IMR-90 (cell line): ENCODE results near the gene SPTLC2. TPM values are rescaled to one million over a fixed set of nuclear protein-coding genes. Genes with fewer than 3 reads are reported as not detected.

Source experiments
- ATAC-seq: fragments of 200-7000 bp; cut with Tn5 transposase; 2 replicates; pipeline ENCODE4 v1.9.1; 2020; ENCODE audit warnings: low read depth, mild to moderate bottlenecking, moderate library complexity
- BruUV-seq: library from RNA; stranded (reverse); fragments of 400-500 nt; replicated peaks from 2 replicates; lab custom pipeline; 2021; lab: Mats Ljungman, UMichigan
- CTCF ChIA-PET: fragments of 300-600 bp; formaldehyde crosslinking; extraction: SDS; loops from one replicate; lab custom pipeline; 2021; ENCODE audit warnings: antibody characterized with exemption; lab: Yijun Ruan, JAX
- POLR2A ChIA-PET: fragments of 300-600 bp; sonication (Branson Sonifier 250); formaldehyde crosslinking; loops from one replicate; lab custom pipeline; 2022; ENCODE audit warnings: antibody characterized with exemption; ENCODE audit not compliant: unreplicated experiment; lab: Charles Lee
- DNase-seq: peaks from one replicate; pipeline ENCODE4 v3.0.0; 2013
- H2AFZ ChIP-seq: replicated peaks from 2 replicates; pipeline ENCODE3; 2013; ENCODE audit warnings: low read length, mild to moderate bottlenecking; ENCODE audit not compliant: poor library complexity
- H2AK5ac ChIP-seq: 2 replicates; pipeline ENCODE4 v1.6.1; 2013; ENCODE audit warnings: low read depth, low read length, inconsistent platforms
- H2AK9ac ChIP-seq: replicated peaks from 2 replicates; pipeline ENCODE3; 2013; ENCODE audit warnings: mild to moderate bottlenecking, low read depth, low read length, moderate library complexity; ENCODE audit not compliant: poor library complexity
- H2BK120ac ChIP-seq: 2 replicates; pipeline ENCODE4 v1.6.1; 2013; ENCODE audit warnings: low read depth, low read length, inconsistent platforms
- H2BK15ac ChIP-seq: 3 replicates; pipeline ENCODE4 v1.6.1; 2013; ENCODE audit warnings: low read depth, low read length, inconsistent platforms
- H2BK20ac ChIP-seq: 2 replicates; pipeline ENCODE4 v1.6.1; 2013; ENCODE audit warnings: low read depth, mild to moderate bottlenecking, inconsistent platforms, low read length, moderate library complexity
- H2BK5ac ChIP-seq: 2 replicates; pipeline ENCODE4 v1.6.1; 2013; ENCODE audit warnings: mild to moderate bottlenecking, low read depth, low read length, inconsistent platforms; ENCODE audit not compliant: poor library complexity, severe bottlenecking
- H3K14ac ChIP-seq: replicated peaks from 2 replicates; pipeline ENCODE4 v1.6.1; 2013; ENCODE audit warnings: low read depth, low read length, inconsistent platforms
- H3K18ac ChIP-seq: 2 replicates; pipeline ENCODE4 v1.6.1; 2013; ENCODE audit warnings: low read depth, low read length, control low read depth
- H3K23ac ChIP-seq: 2 replicates; pipeline ENCODE4 v1.6.1; 2013; ENCODE audit warnings: low read depth, low read length, inconsistent platforms
- H3K27ac ChIP-seq: 2 replicates; pipeline ENCODE4 v1.5.1; 2013; ENCODE audit warnings: mild to moderate bottlenecking, control low read depth, low read length; ENCODE audit not compliant: insufficient read depth
- H3K27me3 ChIP-seq: 2 replicates; pipeline ENCODE4 v1.6.1; 2013; ENCODE audit warnings: low read length; ENCODE audit not compliant: control insufficient read depth, insufficient read depth
- H3K36me3 ChIP-seq: 2 replicates; pipeline ENCODE4 v1.6.1; 2013; ENCODE audit warnings: low read length, mixed read lengths; ENCODE audit not compliant: control insufficient read depth, insufficient read depth
- H3K4ac ChIP-seq: 2 replicates; pipeline ENCODE4 v1.6.1; 2013; ENCODE audit warnings: low read depth, low read length, inconsistent platforms
- H3K4me1 ChIP-seq: 2 replicates; pipeline ENCODE4 v1.6.1; 2013; ENCODE audit warnings: low read length, mixed read lengths; ENCODE audit not compliant: control insufficient read depth, insufficient read depth
- H3K4me2 ChIP-seq: 2 replicates; pipeline ENCODE4 v1.6.1; 2013; ENCODE audit warnings: low read depth, mild to moderate bottlenecking, control low read depth, low read length, moderate library complexity
- H3K4me3 ChIP-seq: 2 replicates; pipeline ENCODE4 v1.5.1; 2013; ENCODE audit warnings: low read depth, mild to moderate bottlenecking, control low read depth, low read length, moderate library complexity; ENCODE audit not compliant: insufficient read depth
- H3K56ac ChIP-seq: 2 replicates; pipeline ENCODE4 v1.6.1; 2013; ENCODE audit warnings: low read length, inconsistent platforms; ENCODE audit not compliant: insufficient read depth; ENCODE audit errors: extremely low read depth
- H3K79me1 ChIP-seq, 2 experiments: 2 replicates each; pipeline ENCODE4 v1.6.1; 2013; ENCODE audit warnings: low read length in 2 of 2, inconsistent platforms in 1 of 2, low read depth in 1 of 2
- H3K9ac ChIP-seq: 2 replicates; pipeline ENCODE4 v1.6.1; 2013; ENCODE audit warnings: low read depth, low read length, control low read depth
- H3K9me1 ChIP-seq: 2 replicates; pipeline ENCODE4 v1.6.1; 2013; ENCODE audit warnings: low read length, inconsistent platforms; ENCODE audit not compliant: insufficient read depth
- H3K9me3 ChIP-seq: 2 replicates; pipeline ENCODE4 v1.6.1; 2013; ENCODE audit warnings: low read length; ENCODE audit not compliant: control insufficient read depth, insufficient read depth
- H4K20me1 ChIP-seq: 2 replicates; pipeline ENCODE4 v1.6.1; 2013; ENCODE audit warnings: low read length, inconsistent platforms; ENCODE audit not compliant: insufficient read depth
- H4K5ac ChIP-seq: 2 replicates; pipeline ENCODE4 v1.6.1; 2013; ENCODE audit warnings: mild to moderate bottlenecking, low read depth, low read length, control low read depth
- H4K8ac ChIP-seq, 2 experiments: 2 replicates each; pipeline ENCODE4 v1.6.1; 2013; ENCODE audit warnings: low read depth in 2 of 2, low read length in 2 of 2, control low read depth in 1 of 2, inconsistent platforms in 1 of 2
- H4K91ac ChIP-seq: 2 replicates; pipeline ENCODE4 v1.6.1; 2013; ENCODE audit warnings: low read depth, low read length, inconsistent platforms; ENCODE audit not compliant: insufficient read depth
- CEBPB ChIP-seq: IDR thresholded peaks from 2 replicates; pipeline ENCODE4 v1.6.1; 2012; ENCODE audit warnings: low read depth, low read length, improper control_type of control experiment
- CHD1 ChIP-seq: IDR thresholded peaks from 2 replicates; pipeline ENCODE4 v1.6.1; 2012; ENCODE audit warnings: low read depth, low read length, improper control_type of control experiment
- WGBS, 2 experiments: methylation state at CpG; one replicate each; pipeline versions ENCODE4 v1.1.5 to v1.1.7; 2013; ENCODE audit warnings: missing lambda C conversion rate in 2 of 2; ENCODE audit not compliant: insufficient read length in 1 of 2; ENCODE audit errors: extremely low coverage in 2 of 2; 5-methylcytosine and 5-hydroxymethylcytosine counted together
- dilution Hi-C: fragments of 300-500 bp; cut with HindIII; formaldehyde crosslinking; loops from one replicate; pipeline ENCODE4 v1.14.3; 2018; ENCODE audit warnings: low sequenced_read_pairs; ENCODE audit not compliant: unreplicated experiment
- in situ Hi-C: fragments of 300-500 bp; cut with MboI; formaldehyde crosslinking; loops from 3 replicates; pipeline ENCODE4 v1.14.3; 2019; ENCODE audit warnings: low sequenced_read_pairs, inconsistent platforms, mixed read lengths
- intact Hi-C: fragments of 100-400 bp; cut with micrococcal nuclease; formaldehyde crosslinking; loops from 2 replicates; pipeline ENCODE4 v1.10.0; 2022
- polyA plus RNA-seq, 3 experiments: library from polyadenylated mRNA; depleted of rRNA; stranded (reverse); fragments of >200 nt; gene quantifications; 2 replicates each; pipeline ENCODE4 v1.2.3, GENCODE V29; 2012; ENCODE audit warnings: low replicate concordance in 1 of 3
- total RNA-seq: library from RNA; depleted of rRNA; stranded (reverse); fragments of >200 nt; gene quantifications from 2 replicates; pipeline ENCODE4 v1.2.3, GENCODE V29; 2012

The SPTLC2 gene
- total and polyA plus RNA-seq, 2 of the 4 experiments (the other 2 are of a cell fraction): 22.6 to 68.3 TPM

GRCh38 chr14:77556946-77557345, 59.5 kb downstream of the SPTLC2 start:
- no peak overlapping the region for H2AK5ac ChIP-seq
- H3K36me3 ChIP-seq: peaks cover 15% of the 10 kb centered on the region
- WGBS, 2 experiments: no CpG with 5 or more reads among the region's 4 CpGs
- H2AK9ac ChIP-seq: no peak overlapping the region
- no peaks in the 10 kb centered on the region for H4K20me1 ChIP-seq
- H3K56ac ChIP-seq: no peak overlapping the region
- H3K4me2 ChIP-seq: no peak overlapping the region
- H3K4ac ChIP-seq: no peak overlapping the region
- no peaks in the 10 kb centered on the region for H3K27me3 ChIP-seq
- H4K91ac ChIP-seq: no peak overlapping the region
- no peak overlapping the region for H3K14ac ChIP-seq
- H2BK20ac ChIP-seq: no peak overlapping the region
- ATAC-seq (no peak), DNase-seq (no peak)
- peaks cover 3% of the 10 kb centered on the region; the same call in 1 of the 2 replicates for H3K9me1 ChIP-seq
- H3K4me1 ChIP-seq: 0 out of 2 replicates have a peak, but pooled peaks cover 2% of the 10 kb centered on the region
- intact Hi-C loops (no loop called here), in situ Hi-C loops (no loop called here), dilution Hi-C loops (no loop called here)
- H3K23ac ChIP-seq: no peak overlapping the region
- no peak overlapping the region for H4K5ac ChIP-seq
- peaks cover 27 to 52% of the 10 kb centered on the region in 2 experiments for H3K79me1 ChIP-seq
- no peak overlapping the region for H3K4me3 ChIP-seq
- H2AFZ ChIP-seq: no peak overlapping the region
- H3K9ac ChIP-seq: no peak overlapping the region
- no TSS peak for BruUV-seq
- no peak overlapping the region for H3K18ac ChIP-seq
- POLR2A ChIA-PET: no interaction called here
- no peak overlapping the region for H4K8ac ChIP-seq
- TF ChIP-seq CHD1: no peak
- TF ChIP-seq CEBPB: no peak
- no peak overlapping the region for H3K27ac ChIP-seq
- no peaks in the 10 kb centered on the region for H3K9me3 ChIP-seq
- no peak overlapping the region for H2BK15ac ChIP-seq
- no peak overlapping the region for H2BK120ac ChIP-seq
- H2BK5ac ChIP-seq: no peak overlapping the region
- CTCF ChIA-PET: no interaction called here
